HG03558 (cell line): ENCODE measurements around the gene OR52E5.

Source experiments
- ATAC-seq: cut with Tn5 transposase; IDR thresholded peaks from one replicate; pipeline ENCODE4 v1.9.1; 2021; ENCODE audit warnings: moderate number of reproducible peaks; ENCODE audit not compliant: unreplicated experiment; ENCODE audit errors: extremely low read depth

Gene OR52E5

GRCh38 chr11:5931061-5931460 is 38.1 kb downstream of the OR52E5 start:
- ATAC-seq: no peak

- ATAC-seq: no peak
Measured at GRCh38 chr11:5932671-5933070, 39.7 kb downstream of the OR52E5 start.

- no peak for ATAC-seq
Measured at GRCh38 chr11:5933116-5933515, 40.1 kb downstream of the OR52E5 start.

GRCh38 chr11:5937868-5938602 is 45.0 kb downstream of the OR52E5 start:
- ATAC-seq: no peak

GRCh38 chr11:5938603-5938965 is 45.6 kb downstream of the OR52E5 start:
- no peak for ATAC-seq

GRCh38 chr11:5940748-5941147 is 47.7 kb downstream of the OR52E5 start:
- no peak for ATAC-seq

GRCh38 chr11:5941951-5942350 is 48.9 kb downstream of the OR52E5 start, which contains the start of gene OR56A3:
Gene OR56A3, plus strand, starts transcription at chr11:5942251. Its CDS starts 5,096 bp downstream, at chr11:5947347.
- no peak for ATAC-seq
